Bone marrow (tissue), 2 donors: Measurements from ENCODE around the gene ABCC1.
"Not testable (repeated sequence)": the region's sequence is repeated elsewhere in the genome, so short reads cannot be mapped to it uniquely, and the experiment has no call there.

Experiments used
- DNase-seq, 2 donors: peaks; one replicate each; lab custom pipeline; 2025; lab: John Stamatoyannopoulos, UW

The ABCC1 gene

GRCh38 chr16:15946257-15947044 lies 3.0 kb upstream of the ABCC1 start:
- DNase-seq: no peak

- no peak for DNase-seq
Observed at GRCh38 chr16:15947983-15948509, 1.4 kb upstream of the ABCC1 start.

GRCh38 chr16:15948532-15949209 lies 745 bp upstream of the ABCC1 start:
- peak in 1 of 2 donors; percentile 19 for DNase-seq

- no peak for DNase-seq
Observed at GRCh38 chr16:15950161-15950854, 892 bp downstream of the ABCC1 start.

- no peak for DNase-seq
Observed at GRCh38 chr16:15950869-15951268, 1.5 kb downstream of the ABCC1 start.

GRCh38 chr16:15951852-15952251 lies 2.4 kb downstream of the ABCC1 start:
- no peak for DNase-seq

- DNase-seq: no peak
Observed at GRCh38 chr16:15952265-15952711, 2.9 kb downstream of the ABCC1 start.

GRCh38 chr16:15953477-15953876 lies 4.1 kb downstream of the ABCC1 start:
- DNase-seq: no peak

- no peak for DNase-seq
Observed at GRCh38 chr16:15953929-15954813, 4.8 kb downstream of the ABCC1 start.

- peak in 1 of 2 donors; percentile 24 for DNase-seq
Observed at GRCh38 chr16:15954814-15955151, 5.4 kb downstream of the ABCC1 start.

- no peak for DNase-seq
Observed at GRCh38 chr16:15955425-15955824, 6.0 kb downstream of the ABCC1 start.

GRCh38 chr16:15956106-15956505 lies 6.7 kb downstream of the ABCC1 start:
- DNase-seq: not testable (repeated sequence)

GRCh38 chr16:15958703-15959348 lies 9.4 kb downstream of the ABCC1 start:
- no peak for DNase-seq

GRCh38 chr16:15960124-15960971 lies 10.9 kb downstream of the ABCC1 start:
- no peak for DNase-seq

- no peak for DNase-seq
Observed at GRCh38 chr16:15961060-15961511, 11.7 kb downstream of the ABCC1 start.

- DNase-seq: no peak
Observed at GRCh38 chr16:15961571-15962090, 12.2 kb downstream of the ABCC1 start.

GRCh38 chr16:15963307-15963910 lies 14.0 kb downstream of the ABCC1 start:
- DNase-seq: no peak

GRCh38 chr16:15966420-15966819 lies 17.0 kb downstream of the ABCC1 start:
- DNase-seq: no peak

GRCh38 chr16:15966836-15967546 lies 17.6 kb downstream of the ABCC1 start:
- DNase-seq: no peak
